ENCODE measurements around the gene MFAP5.

MFAP5 gene

DNA sequence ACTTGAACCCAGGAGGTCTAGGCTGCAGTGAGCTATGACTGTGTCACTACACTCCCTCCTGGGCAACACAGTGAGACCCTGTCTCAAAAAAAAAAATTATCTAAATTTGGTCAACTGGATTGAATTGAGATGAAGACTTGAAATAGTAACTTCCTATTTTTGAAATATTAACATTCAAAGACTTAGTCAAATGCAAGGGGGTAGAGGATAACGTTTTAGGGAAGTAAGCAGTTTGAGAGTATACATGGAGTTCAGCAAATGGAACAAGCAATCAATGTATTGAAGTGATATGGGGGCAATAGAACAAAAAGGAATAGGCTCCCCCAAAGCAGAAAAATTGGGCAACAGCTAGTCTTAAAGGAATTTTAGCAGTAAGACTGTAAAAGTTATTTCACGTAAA is 4.6 kb upstream of the MFAP5 start:
- H3K36me3 ChIP-seq (ENCODE audit: control insufficient read depth, insufficient read depth, low read length), result no peaks in the 10 kb centered on the region
- no peak overlapping the region for H3K4me3 ChIP-seq (ENCODE audit: low read length)
- H3K9me3 ChIP-seq (ENCODE audit: control insufficient read depth, low read length), result no peaks in the 10 kb centered on the region
- no peaks in the 10 kb centered on the region for H3K27me3 ChIP-seq (ENCODE audit: control insufficient read depth, insufficient read depth, low read length)
- H3K9ac ChIP-seq (ENCODE audit: low read length), result no peak overlapping the region
- no peaks in the 10 kb centered on the region for H3K4me1 ChIP-seq (ENCODE audit: control insufficient read depth, insufficient read depth, low read length)

DNA sequence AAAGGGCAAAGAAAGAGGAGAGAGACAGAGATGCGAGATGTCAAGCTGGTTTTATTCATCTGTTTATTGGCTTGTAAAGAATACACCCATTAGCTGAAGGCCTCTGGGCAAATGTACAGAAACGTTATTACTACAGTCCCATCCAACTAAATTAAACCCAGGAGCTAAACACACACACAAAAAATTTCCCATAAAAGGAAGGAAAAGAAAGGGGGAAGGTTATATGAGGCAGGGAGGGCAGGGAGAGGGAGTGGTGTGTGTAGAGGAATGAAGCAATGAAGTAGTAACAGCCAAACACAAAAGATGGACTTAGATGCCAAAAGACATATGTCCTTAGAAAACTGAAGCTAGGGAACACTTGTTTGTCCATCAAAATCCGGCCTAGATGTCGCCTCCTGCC is 3.1 kb upstream of the MFAP5 start:
- no peak overlapping the region for H3K4me3 ChIP-seq (ENCODE audit: low read length)
- no peaks in the 10 kb centered on the region for H3K36me3 ChIP-seq (ENCODE audit: control insufficient read depth, insufficient read depth, low read length)
- no peaks in the 10 kb centered on the region for H3K9me3 ChIP-seq (ENCODE audit: control insufficient read depth, low read length)
- no peak overlapping the region for H3K9ac ChIP-seq (ENCODE audit: low read length)
- H3K4me1 ChIP-seq (ENCODE audit: control insufficient read depth, insufficient read depth, low read length), result no peaks in the 10 kb centered on the region
- H3K27me3 ChIP-seq (ENCODE audit: control insufficient read depth, insufficient read depth, low read length), result no peaks in the 10 kb centered on the region

DNA sequence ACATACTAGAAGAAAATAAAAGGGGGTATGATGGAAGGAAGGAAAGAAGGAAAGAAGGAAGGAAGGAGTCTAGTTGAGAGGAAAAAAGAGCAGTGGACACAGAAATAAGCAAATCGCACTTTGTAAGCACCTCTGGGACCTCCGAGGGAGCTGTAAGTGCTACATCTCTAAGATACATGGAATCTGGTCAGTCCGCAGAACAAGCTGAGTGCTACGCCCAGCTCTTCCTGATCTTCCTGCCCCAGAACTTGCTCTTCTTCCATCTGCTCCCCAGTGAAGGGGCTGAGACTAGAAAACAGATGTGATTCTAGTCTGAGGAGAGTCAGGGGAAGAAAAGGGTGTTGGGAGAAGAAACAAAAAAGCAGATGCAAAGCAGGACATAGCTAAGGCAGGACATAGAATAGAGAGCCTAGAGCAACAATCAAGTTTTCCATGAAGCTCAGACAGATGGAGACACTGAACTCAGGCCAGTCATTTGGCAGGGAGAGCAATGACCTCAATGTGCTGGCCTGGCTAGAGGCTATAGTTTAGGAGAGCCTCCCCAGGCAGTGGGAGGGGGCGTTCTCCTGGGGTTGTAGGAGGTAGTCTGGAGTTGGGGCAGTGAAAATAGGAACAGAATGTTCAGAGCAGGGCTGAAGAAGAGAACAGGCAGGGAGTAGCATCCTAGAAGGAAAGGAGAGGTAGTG is 1.7 kb upstream of the MFAP5 start:
- H3K36me3 ChIP-seq (ENCODE audit: control insufficient read depth, insufficient read depth, low read length), result no peaks in the 10 kb centered on the region
- no peak overlapping the region for H3K4me3 ChIP-seq (ENCODE audit: low read length)
- H3K9me3 ChIP-seq (ENCODE audit: control insufficient read depth, low read length), result no peaks in the 10 kb centered on the region
- H3K27me3 ChIP-seq (ENCODE audit: control insufficient read depth, insufficient read depth, low read length), result no peaks in the 10 kb centered on the region
- no peak overlapping the region for H3K9ac ChIP-seq (ENCODE audit: low read length)
- no peaks in the 10 kb centered on the region for H3K4me1 ChIP-seq (ENCODE audit: control insufficient read depth, insufficient read depth, low read length)

DNA sequence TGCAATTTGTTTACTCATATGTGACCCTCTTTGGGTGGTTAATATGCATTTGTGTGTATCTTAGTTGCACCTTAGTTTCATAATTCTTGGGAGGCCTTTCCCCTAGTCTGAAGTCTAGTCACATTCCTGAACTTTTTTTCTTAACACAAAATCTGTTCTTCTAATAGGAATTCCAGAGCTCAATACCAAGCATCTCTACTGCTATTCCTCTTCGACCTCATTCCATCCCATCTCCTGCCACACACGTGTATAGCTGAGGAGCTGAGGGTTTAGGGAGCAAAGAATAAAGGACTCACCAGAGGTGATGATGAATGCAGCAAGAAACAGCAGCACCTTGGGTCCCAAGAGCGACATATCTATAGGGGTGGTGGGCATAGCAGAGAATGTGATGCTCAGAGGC is 875 bp downstream of the MFAP5 start:
- Histone ChIP-seq H3K9ac (ENCODE audit: low read length) (no peak overlapping the region), H3K9me3 (ENCODE audit: control insufficient read depth, low read length) (no peaks in the 10 kb centered on the region), H3K4me1 (ENCODE audit: control insufficient read depth, insufficient read depth, low read length) (no peaks in the 10 kb centered on the region), H3K27me3 (ENCODE audit: control insufficient read depth, insufficient read depth, low read length) (no peaks in the 10 kb centered on the region), H3K4me3 (ENCODE audit: low read length) (no peak overlapping the region), H3K36me3 (ENCODE audit: control insufficient read depth, insufficient read depth, low read length) (no peaks in the 10 kb centered on the region)

DNA sequence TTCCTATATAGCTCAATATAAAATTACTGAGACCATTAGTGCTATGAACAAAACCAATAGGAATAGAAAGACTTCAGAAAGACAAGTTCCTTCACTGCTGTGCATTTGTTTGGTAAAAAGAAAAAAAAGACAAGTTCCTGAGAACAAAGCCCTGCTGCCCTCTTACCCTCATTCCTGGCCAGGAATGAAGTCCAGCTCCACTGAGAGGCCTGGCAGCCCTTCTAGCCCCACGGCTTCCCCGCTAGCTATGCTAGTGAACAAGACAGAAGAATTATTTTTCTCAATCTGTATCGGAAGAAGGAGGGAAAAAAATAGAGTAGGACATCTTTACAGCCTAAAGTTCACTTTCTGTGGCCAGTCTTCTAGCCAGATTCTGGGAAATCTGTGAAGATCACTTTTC is 1.6 kb downstream of the MFAP5 start:
- Histone ChIP-seq H3K4me3 (ENCODE audit: low read length) (no peak overlapping the region), H3K9ac (ENCODE audit: low read length) (no peak overlapping the region), H3K36me3 (ENCODE audit: control insufficient read depth, insufficient read depth, low read length) (no peaks in the 10 kb centered on the region), H3K4me1 (ENCODE audit: control insufficient read depth, insufficient read depth, low read length) (no peaks in the 10 kb centered on the region), H3K9me3 (ENCODE audit: control insufficient read depth, low read length) (no peaks in the 10 kb centered on the region), H3K27me3 (ENCODE audit: control insufficient read depth, insufficient read depth, low read length) (no peaks in the 10 kb centered on the region)

DNA sequence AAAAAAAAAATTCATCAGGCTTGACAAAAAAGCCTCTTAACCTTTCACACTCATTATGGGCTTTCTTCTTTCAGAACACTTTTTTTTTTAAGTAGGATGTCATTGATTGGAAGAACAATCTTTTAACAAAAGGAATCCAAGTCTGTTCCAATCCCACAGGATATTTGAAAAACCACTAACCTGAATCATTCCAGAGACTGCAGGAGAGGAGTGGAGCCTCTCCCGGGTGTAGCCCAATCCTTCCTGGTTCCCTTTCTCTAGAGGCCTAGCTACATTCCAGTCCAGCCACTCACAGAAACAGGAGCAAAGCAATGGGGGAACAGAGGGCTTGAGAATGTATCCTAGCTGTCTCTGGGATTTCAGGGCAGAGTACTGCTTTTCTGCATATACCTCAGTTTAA is 4.3 kb downstream of the MFAP5 start:
- Histone ChIP-seq H3K36me3 (ENCODE audit: control insufficient read depth, insufficient read depth, low read length) (no peaks in the 10 kb centered on the region), H3K9me3 (ENCODE audit: control insufficient read depth, low read length) (no peaks in the 10 kb centered on the region), H3K4me1 (ENCODE audit: control insufficient read depth, insufficient read depth, low read length) (no peaks in the 10 kb centered on the region), H3K9ac (ENCODE audit: low read length) (no peak overlapping the region), H3K27me3 (ENCODE audit: control insufficient read depth, insufficient read depth, low read length) (no peaks in the 10 kb centered on the region), H3K4me3 (ENCODE audit: low read length) (no peak overlapping the region)

DNA sequence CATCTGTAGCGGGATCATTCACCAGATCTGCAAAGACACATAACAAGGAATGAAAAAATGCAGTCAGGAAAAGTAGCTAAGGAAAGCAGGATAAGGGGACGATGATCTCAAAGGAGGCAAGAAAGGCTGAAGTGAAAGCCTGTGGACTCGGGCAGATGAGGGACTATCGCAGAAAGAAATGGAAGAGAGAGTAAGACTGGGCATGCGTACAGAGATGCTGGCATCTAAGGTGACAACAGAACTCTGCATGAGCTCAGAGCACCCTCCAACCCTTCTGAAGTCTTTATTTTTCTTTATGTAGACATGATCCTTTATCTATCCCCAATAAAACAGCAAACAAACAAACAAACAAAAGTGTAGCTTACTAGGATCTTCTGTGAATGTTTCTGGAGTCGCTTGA is 7.2 kb downstream of the MFAP5 start:
- Histone ChIP-seq H3K9me3 (ENCODE audit: control insufficient read depth, low read length) (no peaks in the 10 kb centered on the region), H3K4me3 (ENCODE audit: low read length) (no peak overlapping the region), H3K27me3 (ENCODE audit: control insufficient read depth, insufficient read depth, low read length) (no peaks in the 10 kb centered on the region), H3K9ac (ENCODE audit: low read length) (no peak overlapping the region), H3K4me1 (ENCODE audit: control insufficient read depth, insufficient read depth, low read length) (no peaks in the 10 kb centered on the region), H3K36me3 (ENCODE audit: control insufficient read depth, insufficient read depth, low read length) (no peaks in the 10 kb centered on the region)

DNA sequence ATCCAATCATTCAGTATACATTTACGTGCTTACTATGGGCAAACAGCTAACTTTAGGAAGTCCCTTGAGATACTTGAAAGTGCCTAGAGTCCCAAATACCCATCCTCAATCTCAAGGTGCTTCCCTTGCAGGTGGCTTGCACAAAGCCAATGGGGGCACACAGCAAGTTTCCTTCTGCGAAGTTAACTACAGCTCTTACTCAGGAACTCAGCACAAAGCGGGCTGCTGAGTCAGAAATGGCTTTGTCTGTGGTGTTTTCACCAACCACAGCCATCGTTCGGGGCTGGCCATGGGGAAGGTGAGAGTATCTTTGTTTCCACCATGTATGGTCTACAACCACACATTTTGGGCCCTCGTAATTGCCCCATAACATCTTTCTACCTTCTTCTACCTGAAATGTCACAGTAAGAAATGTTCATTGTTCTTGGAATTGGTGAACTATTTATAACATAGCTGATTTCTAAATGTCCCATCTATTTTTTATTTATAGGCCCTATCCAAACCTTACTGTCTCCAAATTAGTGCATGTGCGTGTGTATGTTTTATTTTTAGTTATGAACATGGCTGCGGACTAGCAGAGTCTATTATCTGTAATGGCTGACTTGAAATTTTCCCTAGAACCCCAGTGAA is 13.9 kb downstream of the MFAP5 start:
- Histone ChIP-seq H3K27me3 (ENCODE audit: control insufficient read depth, insufficient read depth, low read length) (no peaks in the 10 kb centered on the region), H3K4me3 (ENCODE audit: low read length) (no peak overlapping the region), H3K4me1 (ENCODE audit: control insufficient read depth, insufficient read depth, low read length) (no peaks in the 10 kb centered on the region), H3K9me3 (ENCODE audit: control insufficient read depth, low read length) (no peaks in the 10 kb centered on the region), H3K9ac (ENCODE audit: low read length) (no peak overlapping the region), H3K36me3 (ENCODE audit: control insufficient read depth, insufficient read depth, low read length) (no peaks in the 10 kb centered on the region)

DNA sequence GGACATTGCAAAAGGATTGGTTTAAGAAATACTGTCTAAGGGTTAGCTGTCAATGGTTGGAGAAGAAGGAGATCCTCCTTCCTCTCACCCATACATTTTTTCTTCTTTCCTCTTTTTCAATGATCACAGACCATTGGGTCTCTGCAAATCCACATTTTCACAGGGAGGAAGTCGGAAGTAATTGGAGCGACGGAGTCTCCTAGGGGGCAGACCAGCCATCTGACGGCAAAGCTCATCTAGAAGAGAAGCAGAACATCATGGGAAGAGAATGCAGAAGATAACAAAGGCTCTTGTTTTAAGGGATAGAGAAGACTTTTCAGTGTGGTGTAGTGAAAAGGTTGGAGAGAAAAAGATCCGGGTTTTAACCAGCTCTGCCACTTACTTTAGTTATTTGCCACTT is 14.7 kb downstream of the MFAP5 start:
- Histone ChIP-seq H3K9ac (ENCODE audit: low read length) (no peak overlapping the region), H3K27me3 (ENCODE audit: control insufficient read depth, insufficient read depth, low read length) (no peaks in the 10 kb centered on the region), H3K4me1 (ENCODE audit: control insufficient read depth, insufficient read depth, low read length) (no peaks in the 10 kb centered on the region), H3K9me3 (ENCODE audit: control insufficient read depth, low read length) (no peaks in the 10 kb centered on the region), H3K36me3 (ENCODE audit: control insufficient read depth, insufficient read depth, low read length) (no peaks in the 10 kb centered on the region), H3K4me3 (ENCODE audit: low read length) (no peak overlapping the region)

DNA sequence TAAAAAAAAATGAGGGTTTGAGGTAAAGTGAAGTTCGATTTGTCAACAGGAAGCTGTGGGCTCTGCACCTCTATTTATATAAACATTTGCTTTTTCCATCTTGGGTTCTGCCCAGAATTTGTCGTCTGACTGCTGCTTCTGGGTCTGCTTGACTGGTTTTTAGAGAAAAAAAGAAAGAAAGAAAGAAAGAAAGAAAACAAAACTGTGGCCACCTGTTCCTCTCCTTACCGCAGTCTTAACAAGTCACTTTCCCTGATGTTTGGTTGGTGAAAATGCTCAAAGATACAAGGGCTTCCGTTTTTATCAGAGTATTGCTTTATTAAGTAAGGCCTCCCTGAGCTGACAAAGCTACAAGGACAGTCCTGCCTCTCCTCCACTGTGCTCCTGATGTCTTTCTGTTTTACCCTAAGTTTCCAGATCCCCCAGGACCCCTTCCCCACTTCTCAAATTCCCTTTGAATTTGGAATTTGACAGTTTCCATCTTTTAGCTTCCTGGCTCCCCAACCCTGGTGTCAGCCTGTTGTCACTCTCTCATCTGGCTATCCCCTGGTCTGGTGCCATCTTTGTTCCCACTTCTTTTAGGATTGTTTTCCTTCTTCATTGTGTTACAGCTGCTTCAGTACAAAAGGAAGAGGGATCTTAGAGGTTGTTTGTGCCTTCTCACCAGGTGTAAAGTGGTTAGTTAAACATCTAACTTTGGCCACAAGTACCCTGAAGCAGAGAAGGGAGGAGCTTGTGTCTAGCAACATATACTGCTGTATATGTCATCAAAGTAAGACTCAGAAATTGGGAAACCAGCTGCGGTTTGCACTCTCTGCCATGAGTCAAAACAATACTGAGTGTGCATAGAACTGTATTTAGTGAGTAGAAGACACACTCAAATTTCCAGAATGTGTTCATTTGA is 18.0 kb downstream of the MFAP5 start:
- no peaks in the 10 kb centered on the region for H3K36me3 ChIP-seq (ENCODE audit: control insufficient read depth, insufficient read depth, low read length)
- H3K9ac ChIP-seq (ENCODE audit: low read length), result no peak overlapping the region
- H3K4me1 ChIP-seq (ENCODE audit: control insufficient read depth, insufficient read depth, low read length), result no peaks in the 10 kb centered on the region
- H3K9me3 ChIP-seq (ENCODE audit: control insufficient read depth, low read length), result no peaks in the 10 kb centered on the region
- no peak overlapping the region for H3K4me3 ChIP-seq (ENCODE audit: low read length)
- H3K27me3 ChIP-seq (ENCODE audit: control insufficient read depth, insufficient read depth, low read length), result no peaks in the 10 kb centered on the region

DNA sequence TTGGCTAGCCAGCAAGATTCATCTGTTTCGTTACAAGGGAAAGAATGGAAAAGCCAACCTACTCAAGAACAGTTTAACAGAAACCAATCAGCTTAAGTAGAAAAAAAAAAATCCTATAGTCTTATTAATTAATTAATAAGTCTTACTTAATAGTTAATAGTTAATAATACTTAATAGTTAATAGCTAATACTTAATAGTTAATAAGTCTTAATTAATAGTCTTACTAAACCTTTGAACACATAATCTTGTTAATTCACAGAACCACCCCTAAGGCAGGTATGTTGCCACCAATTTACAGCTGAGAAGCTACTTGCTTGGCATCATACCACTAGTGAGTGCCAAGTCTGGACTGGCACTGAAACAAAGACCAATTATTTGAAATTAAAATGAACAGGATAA is 19.9 kb downstream of the MFAP5 start:
- H3K4me1 ChIP-seq (ENCODE audit: control insufficient read depth, insufficient read depth, low read length), result no peaks in the 10 kb centered on the region
- no peaks in the 10 kb centered on the region for H3K27me3 ChIP-seq (ENCODE audit: control insufficient read depth, insufficient read depth, low read length)
- no peak overlapping the region for H3K9ac ChIP-seq (ENCODE audit: low read length)
- H3K4me3 ChIP-seq (ENCODE audit: low read length), result no peak overlapping the region
- H3K36me3 ChIP-seq (ENCODE audit: control insufficient read depth, insufficient read depth, low read length), result no peaks in the 10 kb centered on the region
- H3K9me3 ChIP-seq (ENCODE audit: control insufficient read depth, low read length), result no peaks in the 10 kb centered on the region

DNA sequence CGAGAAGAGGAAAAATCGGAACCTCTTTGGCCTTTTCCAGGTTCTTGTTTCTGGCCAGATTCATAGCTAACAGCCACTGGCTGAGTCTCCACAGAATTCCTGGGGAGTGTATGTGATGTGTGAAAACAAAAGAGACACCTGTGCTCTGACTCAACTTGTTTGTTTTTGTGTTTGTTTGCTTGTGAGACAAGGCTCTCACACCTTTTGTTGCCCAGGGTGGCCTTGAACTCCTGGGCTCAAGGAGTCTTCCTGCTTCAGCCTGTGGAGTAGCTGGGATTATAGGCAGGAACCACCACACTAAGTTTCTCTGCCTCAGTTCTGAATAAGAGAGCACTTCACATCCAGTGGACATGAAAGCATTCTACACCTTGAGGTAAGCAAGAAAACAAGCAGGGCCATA is 22.7 kb downstream of the MFAP5 start:
- no peaks in the 10 kb centered on the region for H3K27me3 ChIP-seq (ENCODE audit: control insufficient read depth, insufficient read depth, low read length)
- H3K4me3 ChIP-seq (ENCODE audit: low read length), result no peak overlapping the region
- H3K36me3 ChIP-seq (ENCODE audit: control insufficient read depth, insufficient read depth, low read length), result no peaks in the 10 kb centered on the region
- no peak overlapping the region for H3K9ac ChIP-seq (ENCODE audit: low read length)
- H3K4me1 ChIP-seq (ENCODE audit: control insufficient read depth, insufficient read depth, low read length), result no peaks in the 10 kb centered on the region
- H3K9me3 ChIP-seq (ENCODE audit: control insufficient read depth, low read length), result no peaks in the 10 kb centered on the region

Measured in mucosa of stomach (tissue), 1 donor.